HG03520 (cell line): Measurements from ENCODE around the gene ZNF410.
A peak's percentile ranks its signal among the peaks of the same experiment; 100 is the strongest.

Source experiments
- ATAC-seq: cut with Tn5 transposase; IDR thresholded peaks from one replicate; pipeline ENCODE4 v1.9.1; 2021; ENCODE audit warnings: mild to moderate bottlenecking, moderate library complexity; ENCODE audit not compliant: unreplicated experiment

ZNF410 gene

DNA sequence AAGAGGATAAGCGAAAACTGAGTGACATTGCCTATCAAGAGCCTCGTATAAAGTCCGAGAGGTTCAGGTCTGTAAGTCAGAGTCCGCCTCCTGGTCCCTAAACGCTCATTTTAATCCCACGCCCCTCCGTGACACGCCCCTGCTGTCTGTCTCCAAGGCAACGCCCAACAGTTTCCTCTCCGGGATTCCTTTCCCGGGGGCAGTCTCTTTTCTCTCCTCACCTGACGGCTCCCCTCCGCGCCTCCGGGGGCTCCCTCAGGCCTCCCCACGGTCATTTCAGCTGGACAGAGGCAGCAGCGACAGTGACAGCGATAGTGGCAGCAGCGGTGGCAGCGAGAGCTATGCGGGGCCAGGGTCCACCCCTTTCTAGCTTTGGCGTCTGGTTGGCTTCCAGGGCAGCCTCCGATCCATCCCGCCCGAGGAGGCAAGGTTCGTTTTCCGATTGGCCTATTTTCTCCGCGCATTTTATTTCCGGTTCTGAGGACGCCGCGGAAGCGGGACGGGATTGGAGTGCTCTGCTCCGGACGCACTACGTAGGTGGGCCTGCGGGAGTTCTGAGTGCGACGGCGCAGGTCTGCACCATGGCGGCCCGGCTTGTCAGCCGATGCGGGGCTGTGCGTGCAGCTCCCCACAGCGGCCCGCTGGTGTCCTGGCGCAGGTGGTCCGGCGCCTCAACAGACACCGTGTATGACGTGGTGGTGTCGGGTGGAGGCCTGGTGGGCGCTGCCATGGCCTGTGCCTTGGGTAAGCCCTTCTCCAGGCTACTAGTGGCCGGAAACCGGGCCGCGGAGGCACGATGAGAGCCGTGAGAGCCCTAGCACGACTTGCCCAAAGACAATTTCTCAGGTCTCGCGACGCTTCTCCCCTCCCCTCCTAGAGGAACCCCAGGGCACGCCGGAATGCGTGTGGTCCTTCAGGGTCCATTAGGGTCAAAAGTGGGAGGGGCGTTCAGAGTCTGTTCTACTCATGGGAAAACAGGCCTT, 63.4 kb downstream of the ZNF410 start, which contains the start of the genes COQ6 and FAM161B:
Gene COQ6 (plus strand): TSS at position 551 of the 983 bp plus-strand sequence. CDS start 31 bp downstream, at position 582.
Gene FAM161B (minus strand): TSS at position 343 of the 983 bp plus-strand sequence. CDS start 68 bp downstream, at position 275.
- peak; percentile 85 for ATAC-seq

GRCh38 chr14:73953731-73954130, 67.1 kb downstream of the ZNF410 start:
- ATAC-seq = no peak

GRCh38 chr14:73955674-73956073, 69.0 kb downstream of the ZNF410 start:
- ATAC-seq = no peak

GRCh38 chr14:73958591-73958990, 71.9 kb downstream of the ZNF410 start:
- no peak for ATAC-seq

GRCh38 chr14:73961192-73961591, 74.5 kb downstream of the ZNF410 start:
- no peak for ATAC-seq

GRCh38 chr14:73965216-73965615, 78.6 kb downstream of the ZNF410 start:
- ATAC-seq = no peak

GRCh38 chr14:73968885-73969284, 82.2 kb downstream of the ZNF410 start:
- ATAC-seq = no peak

- no peak for ATAC-seq
Measured at GRCh38 chr14:73973497-73973896, 86.8 kb downstream of the ZNF410 start.

- ATAC-seq = no peak
Measured at GRCh38 chr14:73976125-73976524, 89.5 kb downstream of the ZNF410 start.

- no peak for ATAC-seq
Measured at GRCh38 chr14:73977896-73978295, 91.2 kb downstream of the ZNF410 start.
